NCI-H2227 treated with DMSO at 0.1 percent for 48 hours (cell line): ENCODE measurements around the gene EPHB2.
"Not testable (repeated sequence)": the region's sequence is repeated elsewhere in the genome, so short reads cannot be mapped to it uniquely, and the experiment has no call there.

Source experiments
- DNase-seq: peaks from one replicate; lab custom pipeline; 2025; lab: John Stamatoyannopoulos, UW

The EPHB2 gene

DNA sequence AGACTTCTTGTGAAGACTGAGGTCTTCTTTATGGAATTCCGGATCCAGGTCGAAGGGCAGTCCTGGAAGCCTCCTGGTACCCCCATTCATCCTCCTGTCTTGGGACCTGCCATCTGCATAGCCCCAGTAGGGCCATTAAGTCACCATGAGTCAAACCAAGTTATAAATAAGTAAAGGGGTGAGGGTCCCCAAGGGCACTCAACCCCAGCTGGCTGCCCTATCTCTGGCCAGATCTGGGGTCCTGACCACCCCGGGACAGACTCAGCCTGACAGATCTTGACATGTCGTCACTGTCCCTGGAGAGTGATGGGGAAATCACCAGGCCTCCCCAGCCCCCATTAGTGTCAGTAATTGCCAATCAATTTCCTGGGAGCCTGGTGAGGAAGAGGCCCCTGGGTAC lies 108.7 kb downstream of the EPHB2 start:
- DNase-seq: no peak

DNA sequence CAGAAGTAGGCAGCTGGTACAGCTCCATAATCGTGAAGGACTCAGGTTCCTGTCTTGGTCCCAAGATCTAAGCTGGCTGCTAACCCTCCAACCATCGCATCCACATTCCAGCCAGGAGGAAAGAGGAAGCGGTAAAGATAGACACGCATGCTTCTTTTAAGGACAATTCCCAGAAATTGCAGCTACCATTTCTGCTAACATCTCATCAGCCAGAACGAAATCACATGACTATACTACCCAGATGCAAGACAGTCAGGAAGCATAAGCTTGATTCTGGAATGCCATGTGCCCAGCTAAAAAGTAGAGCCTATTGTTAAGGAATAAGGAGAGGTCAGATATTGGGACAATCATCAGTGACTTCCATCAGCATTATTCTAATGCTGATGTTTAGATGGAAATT lies 110.4 kb downstream of the EPHB2 start:
- no peak for DNase-seq

DNA sequence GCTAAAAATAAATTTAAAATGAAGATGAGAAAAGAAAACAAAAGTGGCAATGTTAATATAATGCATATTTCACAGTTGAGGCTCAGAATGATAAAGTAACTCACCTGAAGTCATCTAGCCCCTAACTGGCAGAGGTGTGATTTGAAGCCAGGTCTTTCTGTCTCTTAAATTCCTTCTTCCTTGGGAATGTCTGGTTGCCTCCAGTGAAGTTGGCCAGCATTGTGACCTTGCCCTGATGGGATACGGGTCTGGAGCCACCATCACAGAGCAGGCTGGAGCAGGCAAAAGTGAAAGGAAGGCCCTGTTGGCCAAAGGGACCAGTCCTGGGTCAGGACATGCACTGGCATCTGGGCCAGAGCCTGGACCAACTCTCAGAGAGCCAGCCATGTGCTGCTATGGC lies 111.7 kb downstream of the EPHB2 start:
- DNase-seq: no peak

DNA sequence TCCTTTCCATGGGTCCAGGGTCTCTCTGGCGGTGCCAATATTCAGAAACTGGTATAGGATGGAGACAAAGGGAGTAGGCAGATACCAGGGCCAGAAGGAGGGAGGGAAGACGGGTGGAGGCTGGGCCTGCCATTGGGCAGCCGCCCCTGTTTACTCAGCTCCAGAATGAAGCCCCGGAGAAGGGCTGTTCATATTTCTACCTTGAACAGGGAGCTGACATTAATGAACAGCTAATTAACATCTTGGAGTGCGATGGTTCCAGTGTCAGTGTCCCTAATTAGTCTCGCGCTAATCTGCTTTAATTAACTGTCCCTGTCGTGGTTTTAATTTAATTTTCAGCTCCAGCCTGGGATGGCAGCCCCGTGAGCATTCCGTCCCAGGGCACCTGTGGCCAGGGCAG lies 113.8 kb downstream of the EPHB2 start:
- no peak for DNase-seq

DNA sequence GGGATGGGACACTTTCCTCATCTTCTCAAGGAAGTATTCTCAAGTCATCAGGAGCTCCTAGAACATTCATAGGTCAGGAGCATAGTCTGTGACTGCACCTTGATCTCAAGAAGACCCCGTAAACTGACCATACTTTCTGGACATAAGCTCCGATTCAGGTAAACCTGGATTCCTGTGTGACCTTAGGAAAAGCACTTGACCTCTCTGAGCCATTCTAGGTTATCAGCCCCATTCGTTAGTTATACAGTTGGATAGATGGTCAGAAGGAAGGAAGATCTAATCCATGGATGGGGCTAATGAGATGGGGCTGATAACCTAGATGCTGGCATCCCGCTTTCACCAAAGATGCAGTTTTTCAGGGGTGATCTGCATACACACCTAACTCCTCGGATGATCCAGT lies 114.3 kb downstream of the EPHB2 start:
- DNase-seq: no peak

DNA sequence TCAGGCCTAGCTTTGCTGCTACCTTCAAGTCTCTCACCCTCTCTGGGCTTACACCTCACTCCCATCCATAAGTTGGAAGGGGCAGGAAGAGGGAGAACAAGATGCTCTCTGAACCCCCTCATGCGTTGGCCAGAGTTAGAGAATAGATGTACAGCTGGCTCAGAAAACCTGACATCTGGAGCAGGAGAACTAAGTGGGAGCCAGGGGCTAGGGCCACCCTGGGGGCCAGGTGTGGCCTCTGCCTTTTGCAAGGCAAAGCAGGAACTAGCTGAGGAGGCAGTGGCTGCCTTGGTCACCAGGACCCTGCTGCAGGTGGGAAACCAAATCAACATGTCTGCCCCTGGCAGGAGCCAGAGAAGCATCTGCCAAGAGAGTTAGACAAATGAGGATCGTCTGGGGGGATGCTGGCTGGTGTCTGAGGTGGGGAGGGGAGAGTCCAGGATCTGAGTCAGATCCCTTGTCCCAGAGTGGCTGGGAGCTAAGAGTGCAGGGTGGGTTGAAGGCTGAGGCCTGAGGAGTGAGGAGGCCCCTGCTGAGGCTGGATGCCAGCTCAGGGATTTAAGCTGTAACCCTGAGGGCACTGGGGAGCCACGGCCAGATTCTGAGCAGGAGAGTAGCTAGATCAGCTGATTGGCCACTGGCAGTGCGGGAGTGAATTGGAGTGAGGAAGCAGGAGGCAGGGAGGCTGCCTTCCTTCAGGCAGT lies 115.0 kb downstream of the EPHB2 start:
- DNase-seq: no peak

DNA sequence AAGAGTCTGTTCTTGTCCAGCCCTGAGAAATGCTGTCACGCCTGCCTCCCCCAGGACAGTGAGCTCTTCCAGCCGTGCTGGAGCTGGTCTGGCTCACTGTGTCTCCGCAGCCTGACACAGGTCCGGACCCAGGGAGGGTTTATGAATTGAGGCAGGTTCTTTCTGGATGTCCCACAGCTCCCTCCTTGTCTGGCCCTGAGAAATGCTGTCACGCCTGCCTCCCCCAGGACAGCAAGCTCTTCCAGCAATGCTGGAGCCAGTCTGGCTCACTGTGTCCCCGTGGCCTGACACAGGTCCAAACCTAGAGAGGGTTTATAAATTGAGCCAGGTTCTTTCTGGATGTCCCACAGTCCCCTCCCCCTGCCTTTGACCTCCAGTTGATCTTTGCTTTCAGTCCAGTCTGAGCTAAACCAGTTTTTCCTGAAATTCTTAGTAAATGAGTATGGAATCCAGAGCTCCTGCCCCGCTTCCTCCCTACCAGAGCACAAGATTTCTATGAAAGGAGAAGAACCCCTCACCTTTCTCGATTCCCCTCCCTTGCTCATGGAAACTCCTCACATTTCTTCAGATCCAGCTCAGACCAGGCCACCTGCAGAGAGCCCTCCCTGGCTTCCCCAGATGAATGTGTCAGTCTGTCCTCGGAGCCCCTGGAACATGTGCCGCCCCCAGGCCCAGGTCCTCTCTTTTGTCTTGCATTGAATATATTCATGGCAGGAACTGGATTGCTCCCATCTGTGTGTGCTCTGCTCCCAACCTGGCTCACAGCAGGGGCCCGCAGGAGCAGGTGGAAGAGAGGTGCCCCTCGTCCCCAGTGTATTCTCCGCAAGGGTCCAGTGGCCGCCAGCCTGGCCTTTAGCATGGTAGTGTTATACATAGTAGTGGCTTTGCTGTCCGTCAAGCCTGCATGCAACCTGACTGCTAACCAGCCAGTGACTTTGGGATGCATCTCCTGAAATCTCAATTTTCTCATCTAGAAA lies 116.3 kb downstream of the EPHB2 start:
- DNase-seq: no peak

DNA sequence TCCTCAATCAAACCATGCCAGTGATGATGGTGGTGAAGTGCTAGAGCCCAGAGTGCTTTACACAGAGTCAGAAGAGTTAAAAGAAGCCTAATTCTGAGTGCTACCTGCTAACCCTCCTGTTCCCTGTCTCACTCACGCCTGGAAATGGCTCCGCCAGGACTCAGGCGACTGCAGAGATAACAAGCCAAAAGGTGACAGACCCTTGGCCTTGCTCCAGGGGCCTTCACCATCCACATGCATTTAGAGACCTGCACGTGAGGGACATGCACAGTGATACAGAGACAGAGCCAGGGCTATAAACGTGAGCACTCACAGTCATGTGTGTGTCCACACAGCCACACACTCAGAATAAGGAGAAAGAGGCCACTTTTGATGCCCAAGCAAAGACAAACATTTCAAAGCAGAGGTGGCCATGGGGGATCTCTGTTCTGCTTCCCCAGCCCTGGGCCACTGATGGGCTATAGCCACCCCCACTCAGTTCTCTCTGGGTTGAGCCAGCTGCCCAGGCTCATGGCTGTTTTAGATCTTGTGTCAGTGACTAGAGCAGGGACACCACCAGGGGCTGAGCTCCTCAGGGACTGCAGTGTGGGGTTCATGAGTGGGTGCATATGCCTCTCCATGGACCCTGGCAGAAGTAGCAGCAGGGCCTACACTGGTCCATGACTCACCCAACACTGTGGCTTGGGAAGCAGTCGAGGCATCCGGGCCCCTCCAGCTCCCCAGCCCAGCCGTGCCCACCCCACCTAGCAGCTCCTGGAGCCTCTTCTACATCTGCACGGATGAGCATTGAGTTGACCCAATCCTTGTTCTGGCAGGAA lies 117.2 kb downstream of the EPHB2 start:
- DNase-seq: no peak

DNA sequence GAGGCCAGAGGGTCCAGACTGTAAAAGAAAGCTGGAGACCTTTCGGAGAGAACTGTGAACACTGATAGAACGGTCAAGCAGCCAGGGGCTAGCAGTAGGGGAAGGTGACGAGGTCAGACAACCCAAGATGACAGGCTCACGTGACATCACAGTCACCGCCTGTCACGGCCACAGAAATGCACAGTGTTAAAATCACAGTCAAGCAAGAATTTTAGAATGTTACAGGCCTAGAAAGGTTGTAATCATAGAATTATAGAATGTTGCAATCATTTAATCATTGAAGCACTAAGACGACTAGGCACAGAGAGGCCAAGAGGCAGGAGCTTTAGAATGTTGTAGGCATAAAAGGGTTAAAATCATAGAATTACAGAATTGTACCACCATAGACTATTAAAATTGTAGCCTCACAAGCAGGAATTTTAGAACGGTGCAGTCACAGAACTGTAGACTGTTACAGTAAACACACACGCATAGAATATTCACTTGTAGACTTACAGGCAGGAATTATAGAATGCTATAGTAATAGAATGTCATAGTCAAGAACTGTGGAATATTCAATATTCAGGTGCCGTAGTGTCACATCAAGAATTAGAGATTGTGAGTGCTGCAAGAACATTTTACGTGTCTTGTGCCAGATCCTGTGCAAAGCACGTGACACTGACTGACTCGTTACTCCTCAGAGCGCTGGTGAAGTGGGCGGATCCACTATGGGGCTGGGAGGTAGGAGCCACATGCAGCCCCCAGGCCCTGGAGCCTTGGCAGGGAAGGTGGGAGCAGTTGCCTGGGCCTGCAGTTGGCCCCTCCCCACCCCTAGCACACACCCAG lies 118.1 kb downstream of the EPHB2 start:
- peak; percentile 29 for DNase-seq

DNA sequence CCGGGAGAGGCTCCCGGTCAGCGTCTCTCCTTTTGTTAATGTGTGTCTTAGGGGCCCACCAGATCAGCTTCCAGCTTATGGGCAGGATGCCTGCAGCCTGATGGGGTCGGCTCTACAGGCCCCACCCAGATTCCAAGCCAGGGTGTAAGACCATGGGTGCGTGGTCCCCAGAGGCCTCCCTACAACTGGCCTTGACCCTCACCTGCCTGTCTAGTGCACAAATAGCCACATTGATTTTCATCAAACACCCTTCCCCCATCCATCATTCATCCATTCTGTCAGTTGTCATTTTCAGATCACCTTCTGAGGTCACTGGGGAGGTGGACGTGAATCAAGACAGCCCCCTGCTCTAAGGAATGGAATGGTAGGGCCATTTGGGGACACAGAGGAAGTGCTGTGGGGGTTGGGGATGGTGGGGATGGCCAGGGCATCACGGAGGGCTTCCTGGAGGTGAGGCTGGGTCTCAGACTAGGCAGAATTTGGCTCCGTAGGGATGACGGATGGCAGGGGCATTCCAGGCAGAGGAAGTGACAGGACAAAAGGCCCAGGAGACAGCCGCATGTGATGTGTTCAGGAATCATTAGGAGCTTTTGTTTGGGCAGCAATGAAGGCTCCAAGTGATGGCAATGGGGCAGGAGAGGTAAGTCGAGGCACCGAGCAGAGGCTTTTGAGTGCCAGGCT lies 118.8 kb downstream of the EPHB2 start:
- DNase-seq: no peak

DNA sequence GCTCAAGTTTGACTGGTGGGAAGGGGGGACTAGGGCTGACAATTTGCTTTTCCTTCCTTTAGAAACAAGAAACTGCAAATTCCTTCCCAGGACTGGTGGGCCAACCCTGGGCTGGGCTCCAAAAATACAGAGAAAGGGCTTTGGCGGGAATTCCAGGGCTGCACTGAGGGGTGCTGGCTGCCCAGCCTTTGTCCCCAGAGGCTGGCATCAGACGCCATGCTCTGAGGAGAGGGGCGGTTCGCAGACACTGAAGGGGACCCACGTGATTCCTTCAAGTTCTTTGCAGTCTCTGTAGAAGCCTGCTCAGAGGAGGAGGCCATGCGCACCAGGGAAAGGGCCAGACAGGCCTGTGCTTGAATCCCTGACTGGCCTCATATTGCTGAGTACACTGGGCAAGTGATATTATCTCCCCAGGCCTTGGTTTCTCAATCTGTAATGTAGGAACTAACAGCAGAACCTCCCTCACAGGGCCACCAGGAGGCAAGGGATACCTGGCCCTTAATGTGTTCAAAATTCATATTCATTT lies 119.5 kb downstream of the EPHB2 start:
- no peak for DNase-seq

DNA sequence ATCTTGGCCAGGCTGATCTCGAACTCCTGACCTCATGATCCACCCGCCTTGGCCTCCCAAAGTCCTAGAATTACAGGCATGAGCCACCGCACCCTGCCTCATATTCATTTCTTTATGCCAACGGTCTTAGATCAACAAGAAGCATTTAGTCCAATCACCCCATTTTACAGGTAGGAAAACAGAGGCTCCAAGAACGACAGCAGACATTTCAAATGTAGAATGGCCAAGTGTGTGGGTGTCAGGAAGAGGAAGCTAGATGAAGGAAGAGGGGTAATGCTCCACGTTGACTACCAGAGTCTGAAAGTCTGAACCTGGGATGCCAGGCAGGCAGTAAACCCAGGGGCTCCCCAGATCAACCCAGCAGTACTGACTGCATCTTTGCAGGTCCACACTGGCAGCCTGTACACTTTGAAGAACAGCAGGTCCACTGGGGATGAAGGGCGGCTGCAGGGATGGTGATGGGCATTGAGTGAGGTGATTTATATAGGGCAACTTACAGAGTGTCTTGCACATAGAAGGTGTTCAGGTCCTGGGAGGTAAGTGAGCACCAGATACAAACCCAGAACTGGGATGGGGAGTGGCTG lies 120.2 kb downstream of the EPHB2 start:
- DNase-seq: no peak

DNA sequence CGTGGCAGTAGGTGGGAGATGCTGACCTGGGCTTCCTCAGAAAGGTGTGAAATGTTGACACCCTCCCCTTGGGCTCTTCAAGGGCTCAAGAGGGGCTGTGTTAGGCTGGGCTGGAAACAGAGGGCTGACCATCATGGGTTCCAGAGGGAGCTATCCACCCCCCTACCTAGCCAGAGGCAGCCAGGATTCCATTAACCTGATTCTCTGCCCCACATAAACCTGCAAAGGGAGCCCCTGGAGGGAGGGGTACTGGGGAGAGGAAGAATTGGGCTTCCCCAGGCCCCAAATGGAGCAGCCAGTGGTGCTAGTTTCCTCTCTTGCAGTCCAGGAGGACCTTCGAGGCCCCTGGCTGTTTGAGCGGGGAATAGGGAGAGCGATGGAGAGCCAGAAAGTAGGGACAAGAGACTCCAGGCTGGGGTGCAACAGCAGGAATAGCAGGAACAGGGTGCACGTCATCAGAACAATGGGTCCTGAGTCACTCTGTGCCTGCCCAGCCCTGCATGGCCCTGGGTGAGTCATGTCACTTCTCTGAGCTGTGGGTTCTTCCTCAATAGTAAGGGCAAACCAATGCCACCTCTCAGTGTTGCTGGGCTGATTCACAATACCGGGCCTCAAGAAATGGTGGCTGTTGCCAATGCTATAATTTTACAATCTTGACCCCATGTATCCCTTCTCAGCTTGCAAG lies 121.2 kb downstream of the EPHB2 start:
- DNase-seq: no peak

DNA sequence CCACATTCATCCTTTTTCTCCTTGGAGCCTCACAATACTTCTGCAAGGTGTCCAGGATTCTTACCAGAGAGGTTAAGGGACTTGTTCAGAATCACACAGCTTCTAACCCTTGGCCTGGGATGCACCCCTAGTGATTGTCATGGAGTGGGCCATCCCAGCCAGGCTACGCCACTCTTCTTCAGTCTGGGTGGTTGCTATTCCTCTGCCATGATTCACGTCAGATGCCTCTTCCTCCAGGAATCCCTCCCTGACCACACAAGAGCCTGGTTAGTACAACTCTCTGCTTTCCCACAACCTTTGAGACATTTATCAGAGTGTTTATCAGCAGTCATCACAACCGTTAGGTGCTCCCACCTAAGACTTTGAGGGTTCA lies 121.8 kb downstream of the EPHB2 start:
- no peak for DNase-seq

DNA sequence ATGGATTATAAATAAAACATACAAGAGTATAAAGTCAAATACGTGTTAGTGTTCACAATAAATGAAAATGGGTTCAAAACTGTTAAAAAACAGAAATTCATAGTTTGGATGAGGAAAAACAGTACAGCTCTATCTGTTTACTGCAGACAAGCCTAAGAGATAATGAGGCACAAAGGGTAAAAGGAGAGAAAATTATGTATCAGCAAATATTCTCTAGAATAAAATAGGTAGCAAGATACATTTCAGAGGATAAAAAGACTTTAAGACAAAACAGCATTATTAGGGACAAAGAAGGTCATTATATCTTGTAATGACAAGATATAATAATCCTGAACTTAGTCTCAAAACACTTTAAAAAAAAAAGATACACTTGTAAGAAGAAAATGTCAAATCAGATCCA lies 123.1 kb downstream of the EPHB2 start:
- no peak for DNase-seq

DNA sequence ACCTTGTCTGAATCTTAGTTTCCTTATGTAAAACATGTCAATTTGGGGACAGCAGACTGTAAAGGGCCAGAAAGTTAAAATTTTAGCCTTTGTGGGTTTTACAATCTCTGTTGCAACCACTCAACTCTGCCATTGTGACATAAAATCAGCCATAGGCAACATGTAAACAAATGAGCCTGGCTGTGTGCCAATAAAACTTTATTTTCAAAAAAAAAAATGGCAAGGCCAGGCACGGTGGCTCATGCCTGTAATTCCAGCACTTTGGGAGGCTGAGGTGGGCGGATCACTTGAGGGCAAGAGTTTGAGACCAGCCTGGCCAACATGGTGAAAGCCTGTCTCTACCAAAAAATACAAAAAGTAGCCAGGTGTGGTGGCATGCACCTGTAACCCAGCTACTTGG lies 123.8 kb downstream of the EPHB2 start:
- DNase-seq: not testable (repeated sequence)

DNA sequence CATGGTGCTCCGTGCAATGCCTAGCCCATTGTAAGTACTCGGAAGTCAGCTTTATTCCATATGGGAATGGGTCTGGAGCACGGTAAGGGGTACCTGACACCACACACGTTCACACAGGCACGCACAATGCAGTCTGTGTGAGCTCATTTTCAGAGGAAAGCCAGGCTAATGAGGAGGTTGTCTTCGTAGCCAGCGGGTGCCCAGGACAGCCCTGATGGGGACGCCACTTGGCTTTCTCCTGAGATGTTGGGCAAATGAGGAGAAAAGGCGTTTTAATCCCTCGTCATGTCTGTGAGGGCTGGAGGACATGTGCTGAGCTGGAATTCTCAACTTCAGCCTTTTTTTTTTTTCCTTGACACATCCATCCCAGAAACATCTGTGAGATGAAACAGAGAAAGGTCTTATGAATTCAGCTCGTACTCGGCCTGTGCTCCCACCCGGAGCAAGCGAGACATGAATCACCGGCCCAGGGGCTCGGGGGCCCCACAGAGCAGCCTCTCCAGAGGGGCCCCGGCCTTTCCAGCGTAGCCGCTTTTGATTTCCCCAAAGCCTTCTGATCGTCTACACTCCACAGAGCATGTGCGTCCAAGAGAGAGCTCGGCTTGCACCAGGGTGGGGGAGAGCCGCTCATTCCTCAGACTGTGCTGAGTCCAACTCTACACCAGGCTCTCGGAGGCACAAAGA lies 125.1 kb downstream of the EPHB2 start:
- DNase-seq: no peak

DNA sequence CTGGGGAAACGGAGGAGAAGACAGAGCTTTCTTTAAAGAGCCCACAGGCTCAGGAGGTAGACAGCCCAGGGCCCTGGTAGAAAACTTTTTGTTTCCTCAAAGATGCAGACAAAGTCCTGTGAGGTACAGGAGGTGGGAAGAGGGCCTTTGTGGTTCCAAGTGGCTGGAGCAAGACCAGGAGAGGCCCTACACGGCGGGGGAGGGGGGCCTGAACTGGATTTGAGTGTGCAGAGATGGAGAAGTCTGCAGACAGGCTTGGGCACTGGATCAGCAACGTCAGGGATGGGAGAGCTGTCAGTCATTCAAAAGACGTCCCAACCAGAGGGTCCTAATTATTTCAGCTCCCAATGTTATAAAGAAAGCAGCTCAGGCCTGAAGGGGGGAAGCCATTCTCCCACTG lies 126.2 kb downstream of the EPHB2 start:
- no peak for DNase-seq

DNA sequence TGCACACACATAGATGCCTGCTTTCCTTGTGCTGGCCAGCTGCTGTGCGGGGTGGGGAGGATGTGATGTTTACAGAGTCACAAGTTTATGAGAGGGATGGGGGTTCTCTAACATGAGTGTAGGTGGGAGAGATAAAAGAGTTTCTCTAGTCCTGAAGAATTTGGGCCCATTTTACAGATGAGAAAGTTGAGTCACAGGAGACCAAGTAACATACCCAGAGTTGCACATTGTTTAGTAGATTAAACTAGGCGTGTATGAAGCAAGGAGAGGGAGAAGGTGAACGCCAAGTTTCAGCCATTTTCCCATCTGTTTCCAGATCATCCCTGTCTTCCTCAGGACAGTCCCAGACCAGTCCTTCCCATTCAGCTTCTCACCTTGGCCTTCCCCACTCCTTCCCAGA lies 126.7 kb downstream of the EPHB2 start:
- no peak for DNase-seq
